GM19455 (cell line): ENCODE results near the gene TRPM4.
"Not testable (repeated sequence)": the region's sequence is repeated elsewhere in the genome, so short reads cannot be mapped to it uniquely, and the experiment has no call there.

Experiments used
- ATAC-seq: cut with Tn5 transposase; IDR thresholded peaks from one replicate; pipeline ENCODE4 v1.9.1; 2021; ENCODE audit not compliant: unreplicated experiment

Gene TRPM4

GRCh38 chr19:49157445-49158224 lies at the start of gene TRPM4:
Gene TRPM4 (plus strand): TSS chr19:49157792. CDS start chr19:49157867, 75 bp downstream.
- no peak for ATAC-seq

DNA sequence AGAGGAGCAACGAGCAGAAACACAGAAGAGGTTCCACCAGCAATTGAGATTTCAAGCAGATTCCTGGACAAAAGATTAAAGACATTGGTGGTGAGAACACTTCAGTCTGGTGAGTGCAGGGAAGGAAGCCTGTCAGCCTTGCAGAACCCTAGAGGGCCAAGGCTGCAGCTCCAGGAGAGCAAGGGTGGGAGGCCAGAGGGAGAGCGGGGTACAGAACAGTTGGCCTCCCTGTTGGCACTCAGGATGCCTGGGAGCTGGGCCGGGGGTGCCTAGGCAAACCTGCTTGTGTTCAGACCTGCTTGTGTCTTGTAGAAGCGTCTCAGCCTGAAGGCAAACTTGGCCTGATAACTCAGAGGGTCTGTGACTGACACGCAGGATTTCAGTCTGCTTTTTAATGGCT lies 48.5 kb upstream of the TRPM4 start:
- ATAC-seq, result no peak

DNA sequence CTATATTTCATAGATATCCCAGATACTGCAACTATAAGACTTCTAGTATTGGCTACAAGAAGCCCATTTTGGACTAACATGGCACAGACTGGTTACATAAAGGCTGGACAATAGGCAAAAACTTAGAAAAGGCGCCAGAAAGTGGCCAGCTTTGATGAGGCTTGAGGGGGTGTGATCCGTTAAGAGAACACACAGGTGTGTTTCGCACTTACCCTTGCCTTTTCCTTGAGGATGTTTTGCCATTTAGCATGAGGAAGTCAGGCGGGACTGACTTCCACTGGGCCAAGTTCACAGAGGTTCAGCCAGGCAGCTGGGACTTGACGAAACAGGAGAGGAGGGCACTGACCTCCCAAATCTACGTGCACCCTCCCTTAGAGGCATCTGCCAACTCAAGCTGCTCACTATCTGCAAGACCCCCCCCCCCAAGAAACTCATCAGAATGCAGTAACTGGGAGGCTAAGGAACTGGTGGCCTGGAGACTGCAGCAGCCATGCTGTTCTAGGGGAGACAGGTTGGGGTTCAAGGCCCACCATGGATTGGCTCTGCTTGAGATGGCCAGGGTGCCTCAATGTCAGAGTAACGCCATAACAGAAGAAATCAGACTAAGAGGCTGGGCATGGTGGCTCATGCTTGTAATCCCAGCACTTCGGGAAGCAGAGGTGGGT lies 47.9 kb upstream of the TRPM4 start:
- ATAC-seq, result no peak

DNA sequence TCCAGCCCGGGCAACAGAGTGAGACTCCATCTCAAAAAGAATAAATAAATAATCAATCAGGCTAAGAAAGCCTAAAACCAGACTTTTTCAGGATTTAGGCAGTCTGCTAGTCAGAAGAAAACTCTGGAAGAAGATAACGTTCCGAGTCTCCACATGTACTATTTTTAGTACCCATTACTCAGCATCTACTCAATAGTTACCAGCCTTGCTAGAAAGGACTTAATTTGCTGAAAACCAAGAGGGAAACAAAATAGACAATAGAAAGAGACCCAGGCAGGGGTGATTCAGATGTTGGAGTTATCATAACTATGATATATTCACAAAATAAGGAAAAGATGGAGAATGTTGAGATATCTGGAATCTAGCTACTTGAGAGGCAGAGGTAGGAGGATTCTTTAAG lies 47.0 kb upstream of the TRPM4 start:
- no peak for ATAC-seq

- ATAC-seq, result no peak
Observed at GRCh38 chr19:49111218-49111998, 46.2 kb upstream of the TRPM4 start.

- peak; percentile 47 for ATAC-seq
Observed at GRCh38 chr19:49113762-49114629, 43.6 kb upstream of the TRPM4 start, which contains the start of gene LIN7B. Gene LIN7B (plus strand): TSS chr19:49114370. CDS start chr19:49114405, 35 bp downstream.

GRCh38 chr19:49114630-49115363 lies 42.8 kb upstream of the TRPM4 start:
- ATAC-seq, result no peak

GRCh38 chr19:49116544-49116943 lies 41.0 kb upstream of the TRPM4 start:
- ATAC-seq, result no peak

- no peak for ATAC-seq
Observed at GRCh38 chr19:49117677-49118564, 39.7 kb upstream of the TRPM4 start.

DNA sequence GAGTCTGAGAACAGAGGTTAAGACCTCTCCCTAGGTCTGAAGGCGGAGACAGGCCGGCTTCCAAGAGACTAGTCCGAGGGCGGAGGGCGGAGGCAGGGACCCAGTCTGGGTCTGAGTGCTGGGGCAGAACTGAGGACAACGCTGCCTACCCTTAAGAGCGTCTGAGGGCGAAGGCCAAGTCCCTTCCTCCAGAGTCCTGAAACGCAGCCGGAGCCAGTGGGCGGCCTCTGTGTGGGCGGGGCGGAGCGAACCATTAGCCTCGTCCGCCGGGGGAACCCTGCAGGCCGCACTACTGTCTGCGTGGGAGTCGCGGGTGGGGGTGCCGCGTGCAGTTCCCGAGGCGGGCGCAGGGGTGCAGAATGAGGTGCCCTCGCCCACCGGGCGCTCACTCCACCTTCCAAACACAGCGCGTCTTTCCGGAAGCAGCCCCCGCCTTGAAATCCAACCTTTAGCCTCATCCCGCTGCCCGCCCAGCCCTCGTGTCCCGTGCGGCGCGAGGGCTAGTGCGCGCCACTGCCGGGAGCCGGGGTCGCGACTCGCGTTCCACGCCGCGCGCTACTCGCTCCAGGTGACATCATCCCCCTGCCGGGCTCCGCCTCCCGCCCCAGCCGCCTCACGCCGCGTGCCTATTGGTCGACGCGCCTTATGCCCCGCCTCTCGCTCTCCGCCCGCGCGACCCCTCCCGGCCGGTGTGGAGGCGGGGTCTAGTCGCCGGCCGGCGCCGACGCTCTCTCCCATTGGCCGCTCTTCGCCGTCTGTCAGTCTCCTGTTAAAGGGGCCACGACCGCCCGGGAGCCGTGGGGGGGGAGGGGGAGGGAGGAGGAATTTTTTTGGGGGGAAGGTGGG lies 38.8 kb upstream of the TRPM4 start, which contains the start of gene C19orf73:
TSS of gene C19orf73 (minus strand) at position 579 of the 846 bp plus-strand sequence. CDS start at position 458, 121 bp downstream.
- ATAC-seq, result peak; percentile 63

DNA sequence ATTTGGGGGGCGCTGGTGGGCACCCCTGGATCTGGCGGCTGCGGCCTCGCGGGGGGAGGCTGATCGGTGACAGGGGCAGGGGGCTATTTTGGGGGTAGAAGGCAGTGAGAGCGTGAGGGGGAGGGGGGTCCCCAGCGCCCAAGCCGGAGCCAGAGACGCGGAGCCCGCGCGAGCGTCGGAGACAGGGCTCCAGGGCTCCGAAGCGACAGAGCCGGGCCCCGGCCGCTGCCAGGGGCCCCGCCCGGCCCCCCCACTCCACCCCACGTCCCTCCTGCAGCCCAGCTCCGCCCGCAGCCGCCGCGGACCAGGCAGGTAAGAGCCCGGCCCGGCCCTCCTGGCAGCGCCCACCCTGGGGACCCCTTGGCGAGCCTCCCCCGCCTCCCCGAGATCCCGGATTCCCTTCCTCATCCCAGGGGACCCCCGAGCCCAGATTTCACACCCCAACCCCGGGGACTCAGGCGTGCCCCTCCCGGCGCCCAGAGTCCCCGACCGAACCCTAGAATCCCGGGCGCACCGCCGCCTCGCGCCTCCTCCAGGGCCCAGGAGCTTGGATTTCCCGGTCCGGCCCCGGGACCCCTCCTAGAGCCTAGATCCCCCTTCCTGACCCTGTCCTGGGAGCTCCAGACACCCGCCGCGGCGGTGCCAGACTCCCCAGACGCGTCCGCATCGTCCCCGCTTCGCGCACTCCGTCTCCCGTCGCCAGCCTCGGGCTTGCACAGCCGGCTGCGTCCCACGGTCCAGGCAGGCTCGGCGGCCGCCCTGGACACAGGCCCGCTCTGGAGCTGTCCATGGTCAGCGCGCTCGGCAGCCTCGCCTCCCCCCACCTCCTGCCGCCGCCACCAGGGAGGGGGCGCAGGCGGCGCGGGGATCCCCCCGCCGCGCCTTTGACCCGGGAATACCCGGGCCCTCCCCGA lies 37.9 kb upstream of the TRPM4 start, which contains the start of gene PPFIA3:
TSS of gene PPFIA3 (plus strand) at position 134 of the 914 bp plus-strand sequence. CDS start 8,330 bp downstream, outside the sequence.
- no peak for ATAC-seq

- no peak for ATAC-seq
Observed at GRCh38 chr19:49120325-49120683, 37.3 kb upstream of the TRPM4 start.

- ATAC-seq, result no peak
Observed at GRCh38 chr19:49120868-49121267, 36.7 kb upstream of the TRPM4 start.

- ATAC-seq, result not testable (repeated sequence)
Observed at GRCh38 chr19:49121841-49122240, 35.8 kb upstream of the TRPM4 start.

GRCh38 chr19:49123285-49123684 lies 34.3 kb upstream of the TRPM4 start:
- ATAC-seq, result not testable (repeated sequence)

DNA sequence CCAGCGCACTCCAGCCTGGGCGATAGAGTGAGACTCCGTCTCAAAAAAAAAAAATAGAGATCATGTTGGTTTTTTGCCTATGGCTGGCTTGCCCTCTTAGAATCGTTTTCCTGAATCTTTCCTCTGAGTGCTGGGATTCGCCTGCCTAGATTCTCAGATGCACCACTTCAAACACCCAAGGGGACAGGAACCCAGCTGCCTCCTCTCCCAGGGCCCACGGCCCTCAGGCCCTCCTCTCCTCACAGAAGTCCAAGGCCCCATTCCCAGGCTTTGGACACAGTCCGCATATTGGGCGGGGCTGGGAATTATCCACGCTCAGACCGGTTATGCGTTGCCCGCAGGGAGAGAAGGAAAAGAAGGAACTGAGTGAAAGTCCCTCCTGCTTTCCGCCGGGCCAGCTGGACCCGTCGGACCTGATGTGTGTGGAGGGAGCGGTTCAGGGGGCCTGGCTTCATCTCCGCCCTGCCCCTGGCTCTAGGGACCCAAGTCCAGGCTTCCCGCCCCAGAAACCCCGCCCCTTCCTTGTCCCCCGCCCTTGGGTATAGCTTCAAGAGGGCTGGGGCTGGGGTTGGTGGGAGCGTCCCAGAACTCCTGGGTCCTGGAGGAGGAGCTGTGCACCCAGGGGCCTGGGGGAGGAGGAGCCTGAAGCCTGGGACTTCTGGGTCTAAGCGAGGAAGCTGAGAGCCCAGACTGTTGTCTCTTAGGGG lies 32.4 kb upstream of the TRPM4 start:
- no peak for ATAC-seq
